GM21367 (cell line): ENCODE results near the gene NR2F2.

ENCODE experiments used
- ATAC-seq: cut with Tn5 transposase; IDR thresholded peaks from one replicate; pipeline ENCODE4 v1.9.1; 2021; ENCODE audit not compliant: unreplicated experiment

NR2F2 gene

DNA sequence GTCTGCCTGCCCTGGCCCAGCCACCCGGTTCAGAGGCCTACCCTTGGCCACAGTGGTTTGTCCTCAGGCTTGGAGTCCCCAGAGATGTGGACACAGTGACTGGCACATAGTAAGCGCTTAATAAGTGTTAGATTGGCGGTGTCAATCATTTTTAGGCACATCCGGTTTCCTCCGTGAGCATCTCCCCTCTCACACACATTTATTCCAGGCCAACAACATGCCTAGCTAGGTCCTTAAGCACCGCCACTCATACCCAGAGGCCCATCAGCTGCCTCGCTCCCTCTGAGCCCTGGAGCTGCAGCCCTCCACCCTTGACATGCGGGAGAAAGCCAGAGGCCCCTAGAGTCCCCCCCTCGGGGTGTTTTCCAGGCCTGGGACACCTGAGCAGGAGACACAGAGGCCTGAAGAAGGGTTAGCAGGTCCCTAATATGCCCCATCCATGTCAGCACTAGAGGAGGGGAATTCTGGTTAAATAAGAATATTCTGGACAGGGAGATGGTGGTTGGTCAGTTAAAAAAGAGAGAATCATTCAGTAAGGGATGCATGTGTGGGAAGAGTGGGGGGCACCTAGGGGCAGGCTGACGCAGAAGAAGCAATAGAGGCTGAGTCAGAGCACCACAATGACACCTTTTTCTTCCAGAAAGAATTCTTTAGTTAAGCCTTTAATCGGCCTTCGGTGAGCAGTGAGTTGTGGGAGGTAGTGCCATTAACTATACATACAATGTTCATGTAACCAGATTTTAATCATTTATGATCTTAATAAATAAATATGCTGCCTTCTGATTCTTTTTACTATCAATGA lies 22.3 kb downstream of the NR2F2 start:
- no peak for ATAC-seq

DNA sequence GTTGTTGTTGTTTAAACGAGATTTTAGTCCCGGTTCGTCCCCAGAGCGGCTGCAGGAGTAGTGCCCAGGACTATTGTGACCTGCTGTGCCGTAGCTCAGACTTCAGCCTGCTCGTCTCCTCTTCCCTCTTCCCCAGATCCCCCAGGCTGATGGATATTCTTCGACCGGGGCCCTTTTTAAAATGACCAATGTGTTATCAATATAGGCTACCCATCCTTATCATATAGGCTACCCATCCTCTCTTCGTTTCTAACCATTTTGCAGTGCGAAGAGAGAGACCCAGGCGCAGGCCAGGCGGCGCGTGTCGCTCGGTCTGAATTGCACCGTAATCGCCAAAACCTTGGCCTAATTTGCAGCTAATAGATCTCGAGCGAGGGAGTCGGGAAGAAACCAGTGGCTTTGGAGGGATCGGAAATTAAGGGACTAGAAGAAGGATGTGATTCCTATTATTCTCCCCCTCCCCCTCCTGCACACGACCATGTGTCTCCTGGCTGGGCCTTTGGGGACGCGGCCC lies 23.0 kb downstream of the NR2F2 start:
- no peak for ATAC-seq

- ATAC-seq, result no peak
Measured at GRCh38 chr15:96353930-96354730, 23.6 kb downstream of the NR2F2 start.

- no peak for ATAC-seq
Measured at GRCh38 chr15:96354731-96355567, 24.4 kb downstream of the NR2F2 start.

GRCh38 chr15:96355568-96356187 lies 25.2 kb downstream of the NR2F2 start:
- no peak for ATAC-seq

GRCh38 chr15:96356494-96357455 lies 26.3 kb downstream of the NR2F2 start:
- peak; percentile 83 for ATAC-seq

- no peak for ATAC-seq
Measured at GRCh38 chr15:96358001-96358801, 27.7 kb downstream of the NR2F2 start.

GRCh38 chr15:96358821-96359615 lies 28.5 kb downstream of the NR2F2 start:
- ATAC-seq, result no peak

DNA sequence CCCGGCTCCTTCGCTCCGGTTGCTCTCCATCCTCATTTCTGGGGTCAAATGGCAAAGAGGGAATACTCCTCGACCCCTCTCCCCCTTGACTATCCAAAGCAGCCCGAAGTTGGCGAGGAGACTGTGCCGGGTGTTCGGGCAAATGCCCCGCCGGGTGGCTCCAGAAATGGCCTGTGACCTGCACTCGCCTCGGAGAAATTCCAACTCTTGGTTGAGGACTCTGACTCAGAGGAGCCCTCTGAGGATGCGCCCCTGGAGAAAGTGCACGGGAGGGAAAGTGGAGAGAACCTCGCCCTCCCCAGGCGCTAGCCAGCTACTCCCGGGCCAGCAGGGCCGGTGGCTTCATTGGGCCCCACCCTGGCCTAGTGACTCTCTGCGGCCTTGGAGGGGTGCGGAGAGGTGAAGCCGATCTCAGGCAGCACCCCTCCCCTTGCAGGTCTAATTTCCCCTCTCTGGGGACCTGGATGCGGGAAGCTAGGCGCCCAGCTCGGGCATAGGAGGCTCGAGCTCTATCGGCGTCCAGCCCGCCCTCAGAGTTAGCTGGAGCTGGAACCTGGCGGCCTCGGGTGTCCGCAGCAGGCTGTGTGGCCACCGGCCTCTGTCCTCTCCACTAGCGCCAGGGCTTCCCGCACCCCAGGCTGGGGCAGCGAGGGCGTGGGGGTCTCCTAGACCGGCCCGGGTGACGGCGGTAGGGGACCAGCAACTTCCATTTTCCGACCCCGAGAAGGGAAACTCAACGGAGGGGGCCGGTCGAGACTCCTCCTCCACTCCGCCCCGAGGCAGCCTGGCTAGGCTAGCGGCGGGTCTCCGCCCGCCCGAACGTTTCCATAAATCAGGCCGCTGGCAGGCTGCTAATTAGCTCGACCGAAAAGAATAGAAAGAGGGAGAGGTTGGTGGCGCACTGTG lies 29.4 kb downstream of the NR2F2 start:
- no peak for ATAC-seq

DNA sequence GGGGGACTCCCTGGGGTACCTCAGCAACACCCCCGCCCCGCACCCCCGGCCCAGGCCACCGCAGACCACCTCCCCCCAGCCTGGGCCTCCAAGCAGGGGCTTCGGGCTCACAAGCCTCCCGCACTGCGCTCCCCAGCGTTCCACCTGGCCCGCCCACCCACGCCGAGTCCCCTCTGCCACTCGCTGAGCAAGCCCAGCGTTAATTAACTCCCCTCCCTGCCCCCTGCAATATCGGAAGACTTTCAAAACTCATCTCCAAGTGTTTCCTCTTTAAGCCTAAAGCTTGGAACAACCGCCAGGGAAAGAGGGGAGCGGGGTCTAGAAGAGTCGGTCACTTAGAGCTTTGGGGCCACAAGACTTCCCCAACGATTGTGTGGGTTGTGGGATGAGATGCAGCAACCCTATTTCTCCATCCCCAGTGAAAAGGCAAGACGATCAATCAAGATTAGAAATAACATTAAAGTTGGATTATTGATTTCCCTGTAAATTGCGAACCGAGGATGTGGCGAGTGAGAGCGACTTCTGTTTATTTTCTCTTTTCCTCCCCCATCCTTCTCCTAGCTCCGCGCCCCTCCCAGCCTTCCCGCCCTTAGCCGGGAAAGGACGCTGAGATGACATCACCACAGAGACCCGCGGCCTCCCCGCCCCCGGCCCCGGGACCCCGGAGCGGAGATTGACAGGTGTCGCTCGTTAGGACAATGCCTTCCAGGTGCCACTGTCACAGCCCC lies 30.2 kb downstream of the NR2F2 start:
- ATAC-seq, result no peak

GRCh38 chr15:96361309-96362010 lies 31.0 kb downstream of the NR2F2 start:
- no peak for ATAC-seq

DNA sequence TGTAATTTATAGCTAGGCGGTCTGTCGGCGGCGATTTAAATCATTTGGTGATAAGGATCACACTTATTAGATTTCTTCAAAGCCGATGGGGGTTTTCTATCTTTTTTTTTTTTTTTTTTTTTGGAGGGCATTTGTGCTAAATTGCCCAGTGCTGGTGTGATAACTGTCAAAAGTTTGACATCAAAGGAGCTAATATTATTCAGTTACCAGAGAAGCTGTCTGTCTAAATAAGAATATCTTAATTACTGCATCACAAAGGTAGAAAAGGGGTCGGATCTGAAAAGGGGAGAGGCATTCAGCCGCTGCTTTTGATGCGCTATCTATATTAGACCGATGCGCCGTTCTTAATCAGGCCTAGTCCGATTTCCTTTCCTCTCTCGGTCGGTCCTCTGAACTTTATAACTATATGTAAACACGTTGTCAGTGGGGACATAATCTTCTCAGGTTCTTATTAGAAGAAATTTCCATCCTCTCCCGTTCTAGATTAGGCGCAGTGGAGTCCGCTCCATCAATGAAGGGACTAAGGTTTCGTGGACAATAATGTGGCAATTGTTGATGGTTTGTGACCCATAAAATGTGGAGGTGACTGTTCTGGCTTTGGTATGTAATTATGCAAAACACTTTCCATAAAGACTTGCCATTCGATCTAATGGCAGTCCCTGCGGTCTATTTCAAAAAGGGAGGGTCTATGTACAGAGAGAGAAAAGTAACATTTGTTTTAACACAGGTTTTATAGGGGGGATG lies 31.7 kb downstream of the NR2F2 start:
- ATAC-seq, result no peak

DNA sequence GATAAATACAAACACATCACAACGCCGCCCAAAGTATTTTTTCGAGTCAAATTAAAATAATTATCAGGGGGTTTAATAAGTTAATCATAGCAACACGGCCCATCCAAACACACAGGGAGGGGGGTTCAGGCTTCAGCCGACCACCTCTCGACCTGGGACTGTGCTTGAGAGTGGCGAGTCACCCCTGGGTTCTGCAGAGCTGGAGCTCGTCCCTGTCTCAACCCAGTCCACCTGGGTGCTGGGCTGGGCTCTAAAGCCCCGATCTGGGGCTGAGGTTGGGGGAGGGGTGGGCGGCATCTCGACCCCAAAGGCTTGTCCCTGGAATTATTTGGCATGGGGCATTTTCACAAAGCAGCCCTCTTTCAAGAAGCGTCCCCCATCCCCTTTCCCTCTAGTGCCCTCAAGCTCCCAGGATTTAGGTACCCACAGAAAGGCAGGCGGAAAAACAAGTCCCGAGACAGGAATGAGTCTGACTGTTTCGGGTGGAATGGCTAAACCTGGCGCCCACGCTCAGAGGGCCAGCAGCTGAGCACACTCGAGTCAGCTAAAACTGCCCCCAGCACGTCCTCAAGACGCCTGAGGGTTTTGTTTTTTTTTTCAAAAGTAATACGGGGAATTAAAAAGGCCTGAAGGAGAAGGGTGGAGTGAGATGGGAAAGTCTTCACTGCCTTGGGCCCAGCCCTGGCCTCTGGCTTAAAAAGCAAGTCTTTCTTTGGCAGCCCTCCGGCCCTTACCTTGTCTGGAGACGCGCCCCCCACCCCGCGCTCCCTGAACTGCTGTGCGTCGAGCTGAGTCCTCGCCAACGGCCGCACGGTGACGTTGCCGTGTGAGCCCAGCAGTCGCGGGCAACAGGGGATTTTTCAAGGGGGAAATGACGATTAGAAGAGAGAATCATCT lies 32.5 kb downstream of the NR2F2 start:
- ATAC-seq, result no peak

DNA sequence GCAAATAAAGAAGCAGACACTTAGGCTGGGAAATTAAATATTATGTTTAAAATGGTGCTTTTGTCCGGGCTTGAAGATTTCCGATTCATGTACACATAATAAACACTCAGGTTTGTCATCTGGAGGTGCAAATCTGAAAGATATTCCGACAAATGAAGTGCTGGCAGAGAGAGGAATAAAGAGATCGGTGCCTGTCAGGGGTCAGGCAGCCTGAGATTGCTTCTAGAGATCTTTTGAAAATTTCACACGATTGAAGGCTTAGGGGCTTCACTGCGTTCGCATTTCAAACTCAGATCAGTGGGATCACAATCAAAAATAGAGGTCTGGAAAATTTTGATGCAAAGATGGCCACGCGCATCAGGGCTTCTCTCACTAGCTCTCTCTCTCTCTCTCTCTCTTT lies 33.2 kb downstream of the NR2F2 start:
- no peak for ATAC-seq
